GM15510 (cell line): Measurements from ENCODE around the gene RPUSD4.

Experiments
- POLR2A ChIP-seq: IDR thresholded peaks from 3 replicates; pipeline ENCODE4 v1.6.1; 2011; ENCODE audit warnings: borderline replicate concordance; ENCODE audit not compliant: insufficient read length; ENCODE audit errors: extremely low read depth

RPUSD4 gene

DNA sequence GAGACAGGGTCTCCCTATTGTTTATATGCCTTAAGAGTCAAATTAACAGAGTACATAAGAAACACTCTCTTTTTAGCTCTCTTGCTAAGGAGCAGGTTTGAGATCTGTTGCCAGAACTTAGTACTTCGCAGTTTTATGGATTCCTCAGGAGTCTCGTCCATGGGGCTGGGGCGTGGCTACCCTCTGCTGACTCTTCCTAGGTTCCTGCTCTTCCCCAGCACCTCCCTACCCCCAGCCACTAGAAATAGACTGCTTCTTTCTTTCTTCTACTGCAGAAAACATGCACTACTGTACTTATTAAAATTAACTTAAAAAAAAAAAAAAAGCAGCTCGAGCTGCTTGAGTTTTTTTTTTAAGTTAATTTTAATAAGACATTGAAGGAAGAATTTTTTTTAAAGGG is 8.1 kb upstream of the RPUSD4 start:
- TF ChIP-seq POLR2A = no peak

GRCh38 chr11:126217491-126217890 is 6.0 kb upstream of the RPUSD4 start:
- TF ChIP-seq POLR2A = no peak

GRCh38 chr11:126216526-126217305 is 5.3 kb upstream of the RPUSD4 start:
- TF ChIP-seq POLR2A = no peak

DNA sequence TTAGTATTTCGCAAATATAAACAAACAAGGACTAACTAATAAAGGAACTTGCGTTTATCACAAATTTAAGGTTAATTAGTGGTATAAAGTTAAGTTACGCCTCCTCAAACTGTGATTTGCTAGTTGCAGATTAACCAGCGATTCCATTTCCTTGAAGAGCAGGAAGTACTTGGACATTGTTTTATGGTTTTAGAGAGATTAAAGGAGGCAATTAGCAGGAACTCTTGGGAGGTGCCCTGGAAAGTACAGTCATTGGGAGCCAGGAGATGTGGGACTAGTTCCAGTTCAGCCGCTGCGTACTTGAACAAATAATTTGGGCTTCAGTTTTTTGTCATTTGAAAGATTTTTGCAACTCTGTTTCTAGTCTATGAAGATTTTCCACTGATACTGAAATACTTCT is 3.4 kb upstream of the RPUSD4 start:
- TF ChIP-seq POLR2A = no peak

DNA sequence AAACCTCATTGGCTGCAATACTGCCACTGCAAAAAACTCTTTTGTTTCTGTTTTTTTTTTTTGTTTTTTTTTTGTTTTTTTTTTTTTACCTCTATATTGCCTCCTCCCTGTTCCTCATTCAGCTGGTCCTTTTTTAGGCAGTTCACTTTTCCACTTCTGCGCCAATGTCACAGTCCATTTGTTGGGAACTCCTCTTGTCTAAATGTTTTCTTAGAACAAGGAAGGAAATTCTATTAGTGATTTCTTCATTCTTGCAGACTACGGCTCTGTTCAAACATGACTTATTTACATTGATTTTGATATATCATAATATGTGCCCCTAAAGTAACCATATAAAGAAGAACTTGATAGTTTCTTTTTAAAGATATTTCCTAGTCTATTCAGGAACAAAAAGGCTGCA is 3.0 kb upstream of the RPUSD4 start:
- no peak for TF ChIP-seq POLR2A

GRCh38 chr11:126212089-126212660 is 725 bp upstream of the RPUSD4 start:
- no peak for TF ChIP-seq POLR2A

DNA sequence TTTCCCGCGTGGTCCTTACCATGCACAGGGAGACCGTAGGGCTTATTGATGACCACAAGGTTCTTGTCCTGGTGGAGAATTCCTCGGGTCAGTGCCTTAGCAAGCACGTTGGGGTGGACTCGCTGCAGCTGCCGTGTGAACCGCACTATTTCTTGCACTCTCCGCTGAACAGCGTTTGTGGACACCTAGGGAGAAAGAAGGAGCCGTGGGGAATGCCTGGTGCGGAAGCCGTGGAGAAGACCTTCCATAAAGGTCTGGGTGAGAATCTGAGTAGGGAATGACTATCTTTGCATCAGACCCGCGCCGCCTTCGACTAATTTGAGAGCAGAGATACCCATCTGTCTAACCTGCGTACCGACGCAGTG is 597 bp downstream of the RPUSD4 start:
- no peak for TF ChIP-seq POLR2A

- no peak for TF ChIP-seq POLR2A
These were observed 3.6 kb downstream of the RPUSD4 start for GRCh38 chr11:126207896-126208295.

DNA sequence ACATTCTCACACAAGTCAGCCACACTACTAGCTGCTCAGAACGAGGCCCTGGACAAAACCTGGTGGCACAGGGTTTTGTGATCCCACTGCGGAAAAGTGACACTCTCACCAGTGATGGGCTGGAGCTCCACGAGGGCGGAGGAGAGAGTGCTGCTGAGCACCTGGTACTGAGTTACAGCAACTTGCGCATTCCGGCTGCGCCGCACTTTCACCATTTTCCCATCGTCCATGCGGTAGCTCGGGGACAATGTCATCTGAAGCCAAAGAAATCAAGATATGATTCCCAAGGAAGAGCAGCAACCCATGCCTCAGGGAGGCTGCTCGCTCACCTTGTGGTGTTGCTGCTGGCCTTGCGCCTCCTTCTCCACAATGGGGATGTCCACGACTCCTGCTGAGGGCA is 6.1 kb downstream of the RPUSD4 start:
- TF ChIP-seq POLR2A = no peak

DNA sequence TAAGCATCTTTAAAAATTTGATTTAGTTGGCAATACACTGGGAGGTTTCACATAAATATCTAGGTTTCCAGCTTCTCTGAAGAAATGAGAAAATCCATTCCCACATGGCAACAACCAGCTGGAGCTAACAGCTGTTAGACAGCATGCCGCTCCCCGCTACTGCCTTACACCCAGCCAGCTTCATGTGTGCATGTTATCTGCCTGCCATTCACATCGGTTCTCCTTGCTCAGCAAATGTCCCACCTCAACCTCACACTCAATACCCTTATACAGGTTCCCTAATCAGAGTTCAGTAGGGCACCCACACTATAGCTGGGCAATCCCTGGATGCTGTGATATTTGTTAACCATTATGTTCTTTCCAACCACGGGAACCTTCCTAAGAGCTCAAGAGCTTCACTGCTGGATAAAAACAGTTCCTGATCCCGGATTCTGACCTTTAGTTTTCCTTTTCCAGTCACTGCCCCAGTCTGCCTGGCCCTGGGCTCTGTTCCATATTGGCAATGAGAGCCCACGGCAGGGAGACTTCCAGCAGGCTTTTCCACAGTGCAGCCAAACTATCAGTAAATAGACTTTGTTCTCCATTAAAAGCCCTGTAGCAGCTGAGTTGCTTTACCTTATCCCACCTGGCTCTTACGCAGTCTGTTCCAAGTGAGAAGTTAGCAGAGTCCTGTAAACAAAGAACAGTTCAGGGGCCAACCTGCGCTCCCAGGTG is 8.6 kb downstream of the RPUSD4 start:
- no peak for TF ChIP-seq POLR2A

DNA sequence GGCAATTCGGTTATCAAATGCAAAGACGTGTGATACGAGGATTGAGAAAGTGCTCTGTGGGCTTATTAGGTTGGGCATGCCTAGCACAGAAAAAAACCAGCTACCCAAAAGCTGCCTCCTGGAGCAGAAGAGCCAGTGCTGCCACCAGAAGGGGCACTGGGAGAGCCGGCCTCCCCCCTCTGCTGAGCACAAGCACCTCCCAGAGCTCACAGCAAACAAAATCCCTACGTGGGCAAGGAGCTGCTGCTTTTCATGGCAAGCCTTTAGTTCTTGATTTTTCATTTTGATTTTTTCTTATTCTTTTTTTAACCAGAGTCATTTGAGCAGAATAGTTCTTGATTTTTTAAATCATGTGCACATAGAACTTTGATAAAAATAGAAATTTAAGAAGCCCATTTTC is 12.8 kb downstream of the RPUSD4 start:
- TF ChIP-seq POLR2A = no peak

GRCh38 chr11:126197277-126197939 is 14.0 kb downstream of the RPUSD4 start:
- TF ChIP-seq POLR2A = no peak

DNA sequence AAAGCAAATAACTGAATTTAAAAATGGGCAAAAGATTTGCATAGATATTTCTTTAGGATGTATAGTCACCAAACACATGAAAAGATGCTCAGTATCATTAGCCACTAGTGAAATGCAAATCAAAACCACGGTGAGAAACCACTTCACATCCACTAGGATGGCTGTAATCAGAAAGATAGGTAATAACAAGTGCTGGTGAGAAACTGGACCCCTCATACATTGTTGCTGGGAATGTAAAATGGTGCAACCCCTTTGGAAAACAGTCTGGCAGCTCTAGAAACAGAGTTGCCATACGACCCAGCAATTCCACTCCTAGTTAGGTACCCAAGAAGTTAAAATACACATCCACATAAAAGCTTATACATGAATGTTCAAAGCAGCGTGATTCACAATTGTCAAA is 16.3 kb downstream of the RPUSD4 start:
- no peak for TF ChIP-seq POLR2A

DNA sequence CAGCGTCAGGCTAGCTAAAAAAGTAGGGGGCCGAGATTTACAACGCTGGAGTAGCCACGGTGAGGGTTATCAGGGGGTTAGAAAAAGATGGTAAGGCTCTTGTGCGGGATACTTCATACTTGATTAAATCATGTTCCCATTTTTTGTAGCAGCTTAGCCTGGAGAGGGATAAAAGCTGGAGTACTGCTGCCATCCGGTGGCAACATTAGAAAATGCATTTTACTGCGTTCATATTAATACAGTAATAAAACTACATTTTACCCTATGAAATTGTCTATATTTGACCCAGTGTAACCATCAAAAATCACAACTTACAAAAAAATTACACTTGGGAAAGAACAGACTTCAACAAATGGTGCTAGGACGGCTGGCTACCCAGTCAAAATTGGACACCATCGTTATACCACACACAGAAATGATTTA is 17.3 kb downstream of the RPUSD4 start:
- TF ChIP-seq POLR2A = no peak

- TF ChIP-seq POLR2A = no peak
These were observed 18.4 kb downstream of the RPUSD4 start for GRCh38 chr11:126193038-126193478.
